DND-41 (cell line): ENCODE measurements around the gene TTLL11.

Experiments used
- ATAC-seq: fragments of 200-7000 bp; cut with Tn5 transposase; 3 replicates; pipeline ENCODE4 v1.9.1; 2021; ENCODE audit warnings: low read depth; ENCODE audit not compliant: insufficient read depth
- DNase-seq: peaks from one replicate; pipeline ENCODE4 v3.0.0-alpha.2; 2020
- H2AFZ ChIP-seq: 2 replicates; pipeline ENCODE4 v1.6.0; 2012; ENCODE audit warnings: low read depth, low read length
- H3K27ac ChIP-seq: 2 replicates; pipeline ENCODE4 v1.5.1; 2012; ENCODE audit warnings: low read length, inconsistent platforms
- H3K27me3 ChIP-seq: fragments of 200-600 bp; sonication (generic); 2 replicates; pipeline ENCODE4 v1.6.0; 2012; ENCODE audit warnings: low read length, mild to moderate bottlenecking, inconsistent platforms; ENCODE audit not compliant: insufficient read depth, poor library complexity
- H3K36me3 ChIP-seq: 2 replicates; pipeline ENCODE4 v1.5.1; 2012; ENCODE audit warnings: low read length, inconsistent platforms; ENCODE audit not compliant: insufficient read depth
- H3K4me1 ChIP-seq: 2 replicates; pipeline ENCODE4 v1.5.1; 2012; ENCODE audit warnings: mild to moderate bottlenecking, low read length; ENCODE audit not compliant: insufficient read depth
- H3K4me2 ChIP-seq: 2 replicates; pipeline ENCODE4 v1.6.0; 2012; ENCODE audit warnings: mild to moderate bottlenecking, moderate library complexity, low read length, inconsistent platforms; ENCODE audit not compliant: insufficient read depth
- H3K4me3 ChIP-seq, 2 experiments: fragments of 200-600 bp in 1 of 2; shearing (Covaris generic) in 1 of 2; 2 replicates each; pipeline ENCODE4 v1.5.1; 2012 to 2016; ENCODE audit warnings: inconsistent platforms in 2 of 2, low read length in 2 of 2, mild to moderate bottlenecking in 2 of 2, low read depth in 1 of 2, moderate library complexity in 1 of 2
- H3K79me2 ChIP-seq: 2 replicates; pipeline ENCODE4 v1.6.0; 2012; ENCODE audit warnings: low read length, inconsistent platforms; ENCODE audit not compliant: insufficient read depth
- H3K9ac ChIP-seq: 2 replicates; pipeline ENCODE4 v1.6.0; 2012; ENCODE audit warnings: low read depth, mild to moderate bottlenecking, inconsistent platforms, low read length, moderate library complexity
- H3K9me3 ChIP-seq: 2 replicates; pipeline ENCODE4 v1.5.1; 2012; ENCODE audit warnings: low read length, moderate library complexity, mild to moderate bottlenecking, inconsistent platforms; ENCODE audit not compliant: insufficient read depth, severe bottlenecking
- H4K20me1 ChIP-seq: 2 replicates; pipeline ENCODE4 v1.6.0; 2012; ENCODE audit warnings: low read length; ENCODE audit not compliant: insufficient read depth
- EZH2 ChIP-seq: IDR thresholded peaks from 3 replicates; pipeline ENCODE4 v1.6.1; 2012; ENCODE audit warnings: borderline replicate concordance, low read depth, mild to moderate bottlenecking, moderate library complexity, low read length, inconsistent platforms; ENCODE audit not compliant: severe bottlenecking
- TF ChIP-seq, protein P1 (sequence below): IDR thresholded peaks from 2 replicates; pipeline ENCODE4 v1.5.1; 2012; ENCODE audit warnings: borderline replicate concordance, low read length, moderate library complexity, mild to moderate bottlenecking; ENCODE audit not compliant: poor library complexity, severe bottlenecking; ENCODE audit errors: extremely low read depth

Gene TTLL11

DNA sequence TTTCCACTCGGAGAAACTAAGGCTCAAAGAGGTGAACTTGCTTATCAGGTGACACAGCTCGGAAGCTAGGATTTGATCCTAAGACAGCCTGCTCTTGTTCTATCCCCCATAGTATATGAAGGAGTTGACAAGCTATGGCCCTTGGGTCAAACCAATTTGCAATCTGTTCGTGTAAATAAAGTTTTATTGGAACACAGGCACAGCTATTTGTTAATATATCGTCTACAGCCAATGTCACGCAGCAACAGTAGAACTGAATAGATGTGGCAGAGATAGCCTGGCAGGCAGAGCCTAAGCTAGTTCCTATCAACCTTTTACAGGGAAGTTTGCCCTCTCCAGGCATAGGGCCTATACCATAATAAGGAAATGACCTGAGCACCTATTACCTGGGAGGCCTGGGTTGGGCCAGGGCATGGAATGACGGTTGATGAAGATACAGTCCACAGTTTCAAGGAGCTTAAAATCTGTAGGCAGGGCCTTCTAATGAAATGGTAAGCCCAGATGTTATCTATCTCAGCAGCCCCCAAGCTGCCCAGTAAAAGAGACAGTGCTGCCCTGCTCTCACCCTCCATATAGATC, 179.0 kb downstream of the TTLL11 start:
- Histone ChIP-seq H4K20me1 (no peaks in the 10 kb centered on the region), H3K27ac (no peak overlapping the region), H3K4me2 (no peak overlapping the region), H3K4me3 (no peak overlapping the region), H3K79me2 (no peaks in the 10 kb centered on the region), H3K36me3 (no peaks in the 10 kb centered on the region), H2AFZ (no peak overlapping the region), H3K9ac (no peak overlapping the region), H3K27me3 (no peaks in the 10 kb centered on the region), H3K9me3 (no peaks in the 10 kb centered on the region), H3K4me1 (no peaks in the 10 kb centered on the region)
- ATAC-seq (no peak), DNase-seq (no peak)
- TF ChIP-seq, protein P1, sequence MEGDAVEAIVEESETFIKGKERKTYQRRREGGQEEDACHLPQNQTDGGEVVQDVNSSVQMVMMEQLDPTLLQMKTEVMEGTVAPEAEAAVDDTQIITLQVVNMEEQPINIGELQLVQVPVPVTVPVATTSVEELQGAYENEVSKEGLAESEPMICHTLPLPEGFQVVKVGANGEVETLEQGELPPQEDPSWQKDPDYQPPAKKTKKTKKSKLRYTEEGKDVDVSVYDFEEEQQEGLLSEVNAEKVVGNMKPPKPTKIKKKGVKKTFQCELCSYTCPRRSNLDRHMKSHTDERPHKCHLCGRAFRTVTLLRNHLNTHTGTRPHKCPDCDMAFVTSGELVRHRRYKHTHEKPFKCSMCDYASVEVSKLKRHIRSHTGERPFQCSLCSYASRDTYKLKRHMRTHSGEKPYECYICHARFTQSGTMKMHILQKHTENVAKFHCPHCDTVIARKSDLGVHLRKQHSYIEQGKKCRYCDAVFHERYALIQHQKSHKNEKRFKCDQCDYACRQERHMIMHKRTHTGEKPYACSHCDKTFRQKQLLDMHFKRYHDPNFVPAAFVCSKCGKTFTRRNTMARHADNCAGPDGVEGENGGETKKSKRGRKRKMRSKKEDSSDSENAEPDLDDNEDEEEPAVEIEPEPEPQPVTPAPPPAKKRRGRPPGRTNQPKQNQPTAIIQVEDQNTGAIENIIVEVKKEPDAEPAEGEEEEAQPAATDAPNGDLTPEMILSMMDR, result no peak
- no peak for TF ChIP-seq EZH2

DNA sequence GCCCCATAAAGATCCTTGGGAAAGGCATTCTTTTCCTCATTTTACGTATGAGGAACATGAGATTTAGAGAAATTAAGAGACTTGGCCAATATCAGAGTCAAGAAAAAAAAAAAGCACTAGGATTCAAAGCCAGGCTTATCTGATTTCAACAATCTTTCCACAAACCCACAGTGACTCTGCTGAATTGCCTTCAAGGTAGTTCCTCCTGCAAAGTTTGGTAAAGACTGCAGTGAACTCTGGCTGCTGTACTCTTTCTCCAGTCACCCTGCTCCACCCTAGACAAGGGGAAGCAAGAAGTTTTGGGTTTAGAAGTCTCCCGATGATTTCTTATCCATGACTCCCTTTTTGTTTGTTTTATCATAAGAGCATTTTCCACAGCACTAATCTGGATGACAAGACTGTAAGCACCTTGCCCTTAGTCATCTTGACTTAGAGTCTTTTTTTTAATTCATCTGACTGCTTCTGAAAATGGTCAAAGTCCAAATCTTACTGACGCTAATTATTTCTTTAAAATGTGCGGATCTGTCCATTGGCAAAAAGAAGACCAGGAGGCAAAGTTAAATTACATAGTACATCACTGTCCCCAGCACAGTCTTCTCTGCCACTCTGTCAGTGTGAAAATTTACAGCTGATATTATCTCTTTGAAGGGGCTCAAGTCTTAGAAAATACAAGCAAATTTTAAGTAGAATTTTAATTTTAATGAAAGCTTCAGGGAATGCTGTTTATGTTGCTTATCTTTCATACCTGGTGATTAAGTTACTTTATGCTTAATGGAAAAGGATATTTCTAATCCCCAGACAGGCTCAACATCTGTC, 180.1 kb downstream of the TTLL11 start:
- no peaks in the 10 kb centered on the region for H3K36me3 ChIP-seq
- no peak overlapping the region for H3K27ac ChIP-seq
- H3K4me1 ChIP-seq, result no peaks in the 10 kb centered on the region
- no peak for ATAC-seq
- TF ChIP-seq EZH2, result no peak
- TF ChIP-seq, protein P1, result no peak
- no peak overlapping the region for H3K4me2 ChIP-seq
- no peaks in the 10 kb centered on the region for H4K20me1 ChIP-seq
- no peak for DNase-seq
- H3K4me3 ChIP-seq, result no peak overlapping the region
- no peaks in the 10 kb centered on the region for H3K79me2 ChIP-seq
- H3K27me3 ChIP-seq, result no peaks in the 10 kb centered on the region
- no peak overlapping the region for H2AFZ ChIP-seq
- no peak overlapping the region for H3K9ac ChIP-seq
- H3K9me3 ChIP-seq, result no peaks in the 10 kb centered on the region

DNA sequence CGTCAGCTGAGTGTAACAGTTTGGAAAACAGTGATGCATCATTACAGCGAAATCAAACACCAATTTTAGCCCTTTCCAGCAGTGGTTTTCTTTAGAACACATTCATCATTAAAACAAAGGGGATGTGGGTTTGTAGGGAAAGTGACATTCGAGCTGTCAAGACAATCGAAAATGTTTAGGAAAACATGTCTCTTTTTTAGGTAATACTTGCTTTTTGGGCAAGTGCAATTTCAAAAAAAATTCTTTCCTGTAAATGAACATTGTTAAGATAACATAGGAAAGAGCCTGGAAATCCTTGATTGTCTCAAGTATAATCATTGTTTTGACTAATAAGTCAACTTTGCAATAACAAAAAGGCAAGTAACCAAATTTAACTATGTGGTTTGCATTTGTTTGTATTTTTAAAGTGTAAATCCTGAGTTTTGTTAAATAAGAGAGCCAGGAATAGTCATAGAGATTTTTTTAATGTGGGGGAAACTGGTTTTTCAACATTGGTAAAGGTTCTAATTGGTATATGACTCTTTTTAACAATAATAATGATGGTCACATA, 182.5 kb downstream of the TTLL11 start:
- Histone ChIP-seq H3K4me2 (no peak overlapping the region), H3K9me3 (no peaks in the 10 kb centered on the region), H3K36me3 (no peaks in the 10 kb centered on the region), H3K79me2 (no peaks in the 10 kb centered on the region), H3K27ac (no peak overlapping the region), H3K4me3 (no peak overlapping the region), H3K9ac (no peak overlapping the region), H2AFZ (no peak overlapping the region), H4K20me1 (no peaks in the 10 kb centered on the region), H3K4me1 (no peaks in the 10 kb centered on the region), H3K27me3 (no peaks in the 10 kb centered on the region)
- DNase-seq (no peak), ATAC-seq (no peak)
- TF ChIP-seq EZH2, result no peak
- TF ChIP-seq, protein P1, result no peak
